AG04450 (cell line): ENCODE results near the gene KLK12. TPM values are rescaled to one million over a fixed set of nuclear protein-coding genes. Genes with fewer than 3 reads are reported as not detected.

ENCODE experiments used
- CTCF ChIA-PET: fragments of 300-600, 350-600 bp; formaldehyde crosslinking; extraction: SDS; loops from one replicate; lab custom pipeline; 2022; ENCODE audit warnings: antibody characterized with exemption, inconsistent platforms; lab: Charles Lee
- POLR2A ChIA-PET: fragments of 350-600 bp; formaldehyde crosslinking; extraction: SDS; loops from one replicate; lab custom pipeline; 2021; ENCODE audit warnings: antibody characterized with exemption, inconsistent platforms; lab: Yijun Ruan, JAX
- DNase-seq: peaks from one replicate; pipeline ENCODE4 v3.0.0-alpha.2; 2011; ENCODE audit warnings: low read depth, low spot score
- H3K27ac ChIP-seq: one replicate; pipeline ENCODE4 v1.5.1; 2012; ENCODE audit warnings: low read depth, low read length, control low read depth
- H3K27me3 ChIP-seq: one replicate; pipeline ENCODE4 v1.6.0; 2012; ENCODE audit warnings: low read length; ENCODE audit not compliant: control insufficient read depth, insufficient read depth
- H3K4me3 ChIP-seq: 2 replicates; pipeline ENCODE4 v1.5.1; 2011; ENCODE audit warnings: mild to moderate bottlenecking, low read depth, low read length, control low read depth
- H3K9me3 ChIP-seq: 2 replicates; pipeline ENCODE4 v1.5.1; 2012; ENCODE audit warnings: low read length; ENCODE audit not compliant: control insufficient read depth, insufficient read depth
- CTCF ChIP-seq: IDR thresholded peaks from 2 replicates; pipeline ENCODE4 v1.5.1; 2011; ENCODE audit warnings: low read depth, low read length, control low read depth, inconsistent platforms
- polyA plus RNA-seq: library from polyadenylated mRNA; depleted of rRNA; stranded (reverse); fragments of >200 nt; gene quantifications from 2 replicates; pipeline ENCODE4 v1.2.3, GENCODE V29; 2011

KLK12 gene
- polyA plus RNA-seq, 1 experiment = not detected

GRCh38 chr19:51014242-51014641 lies 20.6 kb downstream of the KLK12 start:
- Histone ChIP-seq H3K27me3 (peaks cover 18% of the 10 kb centered on the region), H3K4me3 (no peak overlapping the region), H3K9me3 (peaks cover 4% of the 10 kb centered on the region; the same call in 1 of the 2 replicates), H3K27ac (no peak overlapping the region)
- no peak for DNase-seq
- no peak for TF ChIP-seq CTCF
- CTCF ChIA-PET = no interaction called here
- POLR2A ChIA-PET = no interaction called here

DNA sequence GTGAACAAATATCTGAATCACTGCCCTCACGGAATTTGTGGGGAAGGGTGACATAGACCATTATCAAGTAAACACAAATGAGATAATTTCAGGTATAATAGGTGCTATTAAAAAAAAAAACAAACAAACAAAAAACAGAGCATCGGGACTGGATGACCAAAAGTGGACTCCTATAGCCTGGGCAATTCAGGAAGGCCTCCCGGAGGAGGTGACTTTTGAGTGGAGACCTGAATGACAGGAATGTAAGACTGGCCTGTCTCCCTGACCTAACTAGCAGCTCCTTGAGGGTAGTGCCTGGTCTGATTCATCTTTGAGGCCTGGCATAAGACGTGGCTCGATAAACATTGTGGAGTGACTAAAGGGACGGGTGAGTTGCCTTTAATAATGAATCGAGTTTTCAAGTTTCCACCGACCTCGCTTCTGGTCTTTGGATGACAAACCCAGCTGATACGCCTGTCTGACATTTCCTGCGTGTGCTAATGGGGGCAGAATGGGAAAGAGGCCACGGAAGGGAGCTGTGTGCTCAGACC lies 22.1 kb downstream of the KLK12 start:
- POLR2A ChIA-PET = interaction anchor here (0.6 kb wide), 1 partner anchor 26 kb away, joined by 4 read pairs; no protein-coding TSS in a partner anchor

DNA sequence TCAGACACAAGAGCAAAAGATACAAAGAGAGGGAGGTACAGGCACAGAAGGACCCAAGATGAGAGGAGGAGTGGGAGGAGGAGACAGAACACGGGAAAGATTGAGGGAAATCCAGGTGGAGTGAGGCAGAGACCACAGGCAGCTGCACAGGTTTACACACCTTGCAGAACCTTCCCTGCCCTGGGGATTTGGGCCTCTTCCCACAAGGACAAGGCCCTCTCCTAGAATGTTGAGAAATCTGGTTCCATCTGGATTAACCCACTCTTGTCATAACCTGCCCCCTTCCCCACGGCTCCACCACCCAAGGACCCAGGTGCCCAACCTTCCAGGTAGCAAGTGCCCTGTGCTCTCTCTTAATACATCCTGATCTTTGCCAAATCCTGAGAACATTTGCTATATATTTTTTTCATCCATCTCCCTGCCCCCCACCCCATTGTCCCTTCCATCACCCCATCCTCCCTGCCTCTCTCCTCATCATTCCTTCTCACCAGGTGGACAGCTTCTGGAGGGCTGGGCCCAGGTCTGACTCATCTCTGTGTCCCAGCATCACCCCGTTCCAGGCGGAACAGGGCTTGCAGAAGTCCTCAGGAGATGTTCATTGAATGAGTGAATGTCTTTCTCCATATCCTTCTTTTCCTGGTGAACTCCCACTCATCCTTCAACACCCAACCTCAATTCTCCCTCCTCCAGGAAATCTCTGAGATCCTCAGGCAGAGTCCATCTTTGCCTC lies 24.6 kb downstream of the KLK12 start:
- H3K4me3 ChIP-seq = no peak overlapping the region
- no peaks in the 10 kb centered on the region for H3K27me3 ChIP-seq
- no peak for DNase-seq
- no peak for TF ChIP-seq CTCF
- CTCF ChIA-PET = interaction anchor here (1.6 kb wide), 1 partner anchor 11 kb away, joined by 6 read pairs; no protein-coding TSS in a partner anchor
- no peaks in the 10 kb centered on the region; the same call in 1 of the 2 replicates for H3K9me3 ChIP-seq
- POLR2A ChIA-PET = no interaction called here
- no peak overlapping the region for H3K27ac ChIP-seq

More for the DNA sequence above, 22.1 kb downstream of the KLK12 start:
- no peak for TF ChIP-seq CTCF
- no peak overlapping the region for H3K4me3 ChIP-seq
- CTCF ChIA-PET = no interaction called here
- DNase-seq = no peak
- peaks cover 11% of the 10 kb centered on the region for H3K27me3 ChIP-seq
- H3K9me3 ChIP-seq = peaks cover 4% of the 10 kb centered on the region; the same call in 1 of the 2 replicates
- no peak overlapping the region for H3K27ac ChIP-seq

GRCh38 chr19:51009061-51009891 lies 25.5 kb downstream of the KLK12 start:
- H3K27me3 ChIP-seq = no peaks in the 10 kb centered on the region
- DNase-seq = no peak
- CTCF ChIA-PET = no interaction called here
- no peak overlapping the region for H3K4me3 ChIP-seq
- H3K27ac ChIP-seq = no peak overlapping the region
- no peaks in the 10 kb centered on the region; the same call in 1 of the 2 replicates for H3K9me3 ChIP-seq
- POLR2A ChIA-PET = no interaction called here
- no peak for TF ChIP-seq CTCF
